ENCODE results near the gene SLC38A11. TPM values are rescaled to one million over a fixed set of nuclear protein-coding genes. Genes with fewer than 3 reads are reported as not detected.
"Not testable (repeated sequence)": the region's sequence is repeated elsewhere in the genome, so short reads cannot be mapped to it uniquely, and the experiment has no call there.

The SLC38A11 gene
- total RNA-seq, 1 donor from 2014 or later: not detected

- H3K9me3 ChIP-seq (ENCODE audit: low read depth); H3K9ac ChIP-seq; H3K4me2 ChIP-seq; H4K20me1 ChIP-seq (ENCODE audit: low read depth); DNase-seq (ENCODE audit: low spot score); H3K4me3 Mint-ChIP-seq; H3K36me3 Mint-ChIP-seq; H3K27ac ChIP-seq; H3K27me3 ChIP-seq; H3K79me2 ChIP-seq (ENCODE audit: low read depth); H3K27ac Mint-ChIP-seq; H2AFZ ChIP-seq (replicated peaks); H3F3A ChIP-seq (ENCODE audit: low read depth); H3K9me3 Mint-ChIP-seq; H3K27me3 Mint-ChIP-seq (ENCODE audit: insufficient read depth, low read depth); H3K36me3 ChIP-seq; H3K4me3 ChIP-seq; H3K4me1 ChIP-seq: not testable (repeated sequence)
- peaks cover 11% of the 10 kb centered on the region for H3K4me1 Mint-ChIP-seq
These were observed 30.7 kb upstream of the SLC38A11 start for GRCh38 chr2:164986027-164986426.

GRCh38 chr2:164984428-164984827, 29.1 kb upstream of the SLC38A11 start:
- Histone ChIP-seq H3K27me3 (no peaks in the 10 kb centered on the region), H3K4me3 (no peak overlapping the region), H3K79me2 (ENCODE audit: low read depth) (no peaks in the 10 kb centered on the region), H2AFZ (replicated peaks) (no peak overlapping the region), H3K36me3 (no peaks in the 10 kb centered on the region), H3K9ac (no peak overlapping the region), H3K4me2 (no peak overlapping the region), H3K4me1 (no peaks in the 10 kb centered on the region), H4K20me1 (ENCODE audit: low read depth) (no peaks in the 10 kb centered on the region), H3F3A (ENCODE audit: low read depth) (no peaks in the 10 kb centered on the region), H3K9me3 (ENCODE audit: low read depth) (no peaks in the 10 kb centered on the region), H3K27ac (no peak overlapping the region)
- no peak for DNase-seq (ENCODE audit: low spot score)
- TF ChIP-seq EZH2phosphoT487 (IDR thresholded peaks at IDR 0.05): no peak
- no peak for TF ChIP-seq EZH2 (IDR thresholded peaks at IDR 0.05)
- no peak for TF ChIP-seq CTCF (IDR thresholded peaks at IDR 0.05)
- Mint-ChIP-seq H3K36me3 (no peaks in the 10 kb centered on the region), H3K27ac (no peak overlapping the region), H3K4me1 (peaks cover 19% of the 10 kb centered on the region), H3K9me3 (peaks cover 2% of the 10 kb centered on the region), H3K4me3 (no peak overlapping the region), H3K27me3 (ENCODE audit: insufficient read depth, low read depth) (peaks cover 3% of the 10 kb centered on the region)

GRCh38 chr2:164981217-164981990, 26.1 kb upstream of the SLC38A11 start:
- H3K36me3 Mint-ChIP-seq: no peaks in the 10 kb centered on the region
- H3K4me1 Mint-ChIP-seq: peaks cover 29% of the 10 kb centered on the region
- Histone ChIP-seq H4K20me1 (ENCODE audit: low read depth) (no peaks in the 10 kb centered on the region), H3K4me1 (no peaks in the 10 kb centered on the region), H3K9me3 (ENCODE audit: low read depth) (no peaks in the 10 kb centered on the region), H3F3A (ENCODE audit: low read depth) (no peaks in the 10 kb centered on the region), H3K79me2 (ENCODE audit: low read depth) (no peaks in the 10 kb centered on the region), H2AFZ (replicated peaks) (no peak overlapping the region), H3K27me3 (no peaks in the 10 kb centered on the region), H3K4me3 (no peak overlapping the region), H3K4me2 (no peak overlapping the region), H3K9ac (no peak overlapping the region), H3K36me3 (no peaks in the 10 kb centered on the region), H3K27ac (no peak overlapping the region)
- H3K27me3 Mint-ChIP-seq (ENCODE audit: insufficient read depth, low read depth): peaks cover 5% of the 10 kb centered on the region
- no peak for DNase-seq (ENCODE audit: low spot score)
- no peak overlapping the region for H3K4me3 Mint-ChIP-seq
- TF ChIP-seq CTCF (IDR thresholded peaks at IDR 0.05) (no peak), EZH2phosphoT487 (IDR thresholded peaks at IDR 0.05) (no peak), EZH2 (IDR thresholded peaks at IDR 0.05) (no peak)
- H3K27ac Mint-ChIP-seq: peak overlapping the region; percentile 90
- H3K9me3 Mint-ChIP-seq: peaks cover 2% of the 10 kb centered on the region

- not testable (repeated sequence) for H3K4me3 Mint-ChIP-seq; H3F3A ChIP-seq (ENCODE audit: low read depth); H3K36me3 Mint-ChIP-seq; H3K36me3 ChIP-seq; H2AFZ ChIP-seq (replicated peaks); H3K27me3 ChIP-seq; H3K27me3 Mint-ChIP-seq (ENCODE audit: insufficient read depth, low read depth); H4K20me1 ChIP-seq (ENCODE audit: low read depth); H3K9me3 Mint-ChIP-seq; H3K4me1 ChIP-seq; H3K27ac ChIP-seq; H3K9ac ChIP-seq; H3K4me2 ChIP-seq; H3K79me2 ChIP-seq (ENCODE audit: low read depth); DNase-seq (ENCODE audit: low spot score); H3K4me3 ChIP-seq; H3K9me3 ChIP-seq (ENCODE audit: low read depth)
- Mint-ChIP-seq H3K4me1 (peaks cover 32% of the 10 kb centered on the region), H3K27ac (peak overlapping the region; percentile 25)
These were observed 25.4 kb upstream of the SLC38A11 start for GRCh38 chr2:164980688-164981087.
